Inflammatory macrophage treated with lipopolysaccharide for 1 hour (primary cell): ENCODE measurements around the gene TEX51.

Experiments used
- DNase-seq, 2 donors: peaks; one replicate each; pipeline ENCODE4 v3.0.0-alpha.2; 2020 to 2022

Gene TEX51

GRCh38 chr2:126894082-126894481, 4.6 kb upstream of the TEX51 start:
- DNase-seq: no peak

DNA sequence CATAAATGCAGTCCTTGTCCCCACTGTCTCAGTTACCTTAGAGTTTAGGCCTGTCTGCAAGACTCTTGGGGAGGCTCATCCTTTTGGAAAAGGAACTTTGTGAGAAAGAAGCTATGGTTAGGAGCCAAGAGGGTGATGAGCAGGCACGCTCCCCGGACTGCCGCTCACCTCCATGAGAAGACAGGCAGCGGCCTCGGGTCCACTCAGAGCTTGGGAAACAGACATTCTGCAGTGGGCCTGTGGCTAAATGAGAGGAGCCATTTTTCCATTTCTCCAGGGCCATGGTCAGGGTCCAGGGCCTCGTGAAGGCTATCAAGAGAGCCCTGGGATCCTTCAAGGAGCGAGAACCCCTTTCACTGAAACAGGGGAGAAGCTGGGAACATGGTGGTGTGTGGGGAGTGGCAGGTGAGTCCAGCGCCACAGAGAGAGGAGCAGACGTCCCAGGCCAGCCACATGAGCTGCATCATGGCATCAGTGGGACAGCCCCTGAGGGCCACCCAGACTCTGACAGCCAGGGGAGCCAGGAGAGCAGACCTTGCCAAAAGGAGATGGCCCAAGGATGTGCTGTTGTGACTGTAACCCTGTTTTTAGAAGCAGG, 4.0 kb upstream of the TEX51 start:
- no peak for DNase-seq

DNA sequence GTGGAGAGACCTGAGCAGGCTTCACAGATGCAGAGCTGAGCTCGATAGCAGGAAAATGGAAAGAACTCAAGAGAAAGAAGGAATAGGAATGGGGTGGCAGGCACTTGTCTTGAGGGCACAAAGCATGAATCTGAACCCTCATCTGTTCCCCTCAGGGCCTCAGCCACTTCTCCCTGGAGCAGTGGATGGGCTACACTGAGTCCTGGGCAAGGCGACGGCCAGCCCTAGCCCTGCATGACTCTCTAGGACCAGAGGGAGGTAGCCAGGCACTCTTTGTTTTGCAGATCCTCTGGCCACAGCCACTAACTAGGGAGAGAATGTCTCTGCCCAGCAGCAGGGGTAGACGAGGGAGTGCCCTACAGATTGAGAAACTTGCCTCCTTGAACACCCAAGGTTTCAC, 3.4 kb upstream of the TEX51 start:
- DNase-seq: no peak

DNA sequence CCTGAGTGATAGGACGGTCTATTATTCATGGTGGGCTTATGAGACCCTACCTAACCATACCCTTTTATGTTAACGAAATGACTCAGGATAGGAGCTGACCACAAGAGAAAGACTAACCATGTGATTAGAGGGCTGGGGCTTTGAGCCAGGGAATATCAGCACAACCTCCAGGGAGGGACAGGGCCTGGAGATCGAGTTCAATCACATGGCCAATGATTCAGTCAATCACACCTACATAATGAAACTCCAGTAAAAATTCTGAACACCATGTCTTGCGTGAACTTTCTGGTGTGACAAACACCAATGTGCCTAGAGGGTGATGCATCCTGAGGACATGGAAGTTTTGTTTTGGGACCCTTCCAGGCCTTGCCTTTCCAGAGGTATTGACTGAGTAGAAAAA, 2.2 kb upstream of the TEX51 start:
- DNase-seq: no peak

DNA sequence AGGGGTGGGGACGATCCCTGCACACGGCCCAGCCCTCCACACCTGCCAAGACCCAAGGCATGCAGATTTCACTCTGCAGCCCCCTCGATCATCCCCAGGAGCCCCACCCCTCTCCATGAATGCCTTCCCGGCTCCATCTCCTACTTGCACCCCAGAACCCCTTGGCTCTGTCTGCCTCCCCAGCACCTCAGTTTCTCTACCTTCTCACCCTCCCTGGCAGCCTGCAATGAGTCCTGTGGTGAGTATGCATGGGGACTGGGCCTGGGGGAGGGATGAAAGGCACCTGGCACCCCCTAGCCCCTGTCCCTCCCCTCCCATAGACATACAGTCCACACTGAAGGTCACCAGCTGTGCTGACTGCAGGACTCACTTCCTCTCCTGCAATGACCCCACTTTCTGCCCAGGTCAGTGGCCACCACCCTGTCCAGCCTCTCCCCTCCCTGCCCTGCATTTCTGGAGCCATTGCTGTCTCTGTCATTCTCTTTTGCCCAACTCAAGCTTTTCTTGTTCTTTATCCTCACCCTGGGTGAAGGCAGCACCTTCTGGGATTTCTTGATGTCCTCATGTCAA, 1.0 kb downstream of the TEX51 start:
- no peak for DNase-seq

GRCh38 chr2:126900646-126901319, 2.1 kb downstream of the TEX51 start:
- DNase-seq: no peak

DNA sequence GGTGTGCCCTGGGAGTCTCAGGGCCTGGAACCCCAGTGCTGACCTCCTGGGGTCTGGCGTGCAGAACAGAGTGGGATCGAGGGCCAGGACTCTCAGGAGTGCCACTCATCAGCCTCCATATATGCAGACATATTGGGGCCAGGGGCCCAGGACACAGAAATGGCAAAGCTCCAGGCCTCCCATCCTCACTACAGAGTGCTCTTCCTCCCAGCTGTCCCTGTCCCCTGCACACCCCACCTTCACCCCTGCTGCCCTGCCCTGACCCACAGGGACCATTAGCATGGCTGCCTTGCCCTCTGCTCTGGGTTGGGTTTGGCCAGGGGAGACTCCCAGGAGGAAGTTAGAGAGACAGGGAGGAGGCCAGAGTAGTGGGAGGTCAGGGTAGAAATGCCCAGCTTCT, 2.8 kb downstream of the TEX51 start:
- no peak for DNase-seq

- DNase-seq: no peak
These were observed 3.6 kb downstream of the TEX51 start for GRCh38 chr2:126902152-126902835.

- DNase-seq: no peak
These were observed 4.2 kb downstream of the TEX51 start for GRCh38 chr2:126902859-126903258.

DNA sequence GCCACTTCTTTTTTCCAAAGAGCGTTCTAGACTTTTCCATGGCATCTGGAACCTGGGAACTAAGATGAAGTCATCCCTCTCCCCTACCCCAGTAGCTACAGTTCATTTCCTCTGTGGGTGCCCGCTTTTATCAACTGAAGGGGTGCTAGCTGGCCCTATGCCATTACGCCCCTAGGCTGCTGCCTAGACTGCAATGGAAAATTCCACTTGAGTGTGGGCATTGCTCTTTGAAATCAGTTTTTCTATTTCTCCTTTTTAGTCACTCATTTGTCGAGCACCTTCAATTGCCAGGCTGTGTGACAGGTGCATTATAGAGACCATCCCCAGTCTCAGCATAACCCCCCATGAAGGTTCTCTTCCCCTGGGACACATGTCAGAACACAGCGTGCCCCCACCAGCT, 7.3 kb downstream of the TEX51 start:
- DNase-seq: no peak

DNA sequence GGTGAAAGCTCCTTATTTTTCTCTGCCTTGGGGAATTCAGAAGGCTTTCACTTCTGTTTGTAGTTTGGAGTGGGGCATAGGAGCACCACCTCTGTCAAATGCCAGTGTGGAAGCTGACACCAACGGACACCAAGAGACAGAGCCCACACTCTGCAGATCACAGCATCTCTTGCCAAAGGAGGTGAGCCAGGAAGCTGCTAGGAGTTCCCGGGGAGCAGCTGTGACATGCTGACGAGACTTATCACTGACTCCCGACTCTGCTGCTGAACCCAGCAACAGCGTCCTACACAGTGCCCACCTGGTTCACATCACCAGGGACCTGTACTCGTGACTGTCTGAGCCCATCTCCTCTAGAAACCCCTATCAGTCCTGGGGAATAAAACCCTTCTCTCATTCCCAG, 8.1 kb downstream of the TEX51 start:
- no peak for DNase-seq

- no peak for DNase-seq
These were observed 9.0 kb downstream of the TEX51 start for GRCh38 chr2:126907671-126908070.

DNA sequence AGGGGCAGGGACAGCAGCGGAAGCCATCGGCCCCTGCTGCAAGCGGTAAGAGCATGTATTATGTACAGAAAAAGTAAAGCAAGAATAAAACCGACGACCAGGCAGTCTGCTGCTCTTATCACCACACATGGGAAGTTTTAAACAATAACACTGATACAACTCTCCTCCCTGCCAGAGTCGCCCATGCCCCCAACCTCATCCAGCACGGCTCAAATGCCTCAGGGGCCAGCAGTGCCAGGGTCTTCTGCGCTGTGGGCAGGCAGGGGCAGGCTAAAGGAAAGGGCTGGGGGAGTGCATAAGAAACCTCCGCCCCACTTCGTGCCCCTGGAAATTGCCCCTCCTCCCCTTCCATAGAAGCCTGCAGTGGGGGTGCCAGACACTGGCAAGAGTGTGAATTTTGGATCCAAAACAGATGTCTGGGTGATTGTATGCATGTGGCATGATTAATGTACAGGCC, 10.1 kb downstream of the TEX51 start:
- DNase-seq: no peak

DNA sequence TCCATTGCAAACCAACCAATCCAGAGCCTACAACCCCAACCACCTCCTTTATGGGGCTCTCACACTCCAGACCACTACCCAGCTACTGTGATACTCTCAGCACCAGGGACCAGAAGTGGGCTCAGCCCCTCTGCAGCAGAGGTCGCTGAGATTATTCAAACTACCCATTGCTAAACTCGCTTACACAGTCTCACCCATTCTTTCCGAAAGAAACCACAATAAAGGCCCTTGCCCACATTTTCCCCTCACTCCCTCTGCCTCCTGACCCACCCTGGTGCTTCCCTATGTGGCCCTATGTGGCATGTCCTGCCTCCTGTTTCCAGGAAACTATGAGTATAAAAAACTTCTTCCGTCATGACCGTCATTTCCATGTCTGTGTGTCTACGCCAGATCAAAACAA, 10.7 kb downstream of the TEX51 start:
- no peak for DNase-seq

GRCh38 chr2:126909781-126910180, 11.1 kb downstream of the TEX51 start:
- DNase-seq: no peak

GRCh38 chr2:126910637-126911036, 11.9 kb downstream of the TEX51 start:
- DNase-seq: no peak

DNA sequence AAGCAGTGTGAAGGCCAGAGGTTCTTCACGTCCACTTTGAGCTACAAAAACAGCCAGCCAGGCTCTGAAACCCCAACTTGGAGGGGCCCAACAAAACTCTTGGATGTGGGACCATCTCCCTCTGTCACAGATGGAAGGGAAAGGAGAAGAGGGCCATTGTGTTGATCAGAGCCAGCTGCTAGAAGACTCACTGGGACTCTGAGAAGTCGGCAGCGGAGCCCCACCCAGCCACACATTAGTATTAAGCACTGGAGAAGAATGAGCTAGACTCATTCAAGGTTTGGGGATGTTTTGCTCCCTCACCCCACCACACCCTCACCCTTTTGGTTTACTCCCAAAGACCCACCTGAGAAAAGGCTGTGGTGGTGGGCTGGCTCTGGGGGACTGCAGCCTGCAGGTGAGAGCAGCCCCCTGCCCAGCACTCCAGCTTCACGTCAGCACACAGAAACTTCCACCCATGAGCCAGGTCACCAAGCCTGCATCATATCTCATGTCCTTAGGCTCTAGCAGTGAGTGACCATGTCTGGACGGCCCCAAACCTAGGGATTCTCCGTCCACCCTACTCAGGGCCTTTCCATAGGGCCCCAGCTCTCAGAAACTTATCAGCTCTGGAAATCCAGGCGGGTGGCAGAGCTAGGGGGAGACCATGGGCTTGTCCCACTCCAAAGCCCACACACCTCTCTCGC, 12.6 kb downstream of the TEX51 start:
- DNase-seq: no peak

DNA sequence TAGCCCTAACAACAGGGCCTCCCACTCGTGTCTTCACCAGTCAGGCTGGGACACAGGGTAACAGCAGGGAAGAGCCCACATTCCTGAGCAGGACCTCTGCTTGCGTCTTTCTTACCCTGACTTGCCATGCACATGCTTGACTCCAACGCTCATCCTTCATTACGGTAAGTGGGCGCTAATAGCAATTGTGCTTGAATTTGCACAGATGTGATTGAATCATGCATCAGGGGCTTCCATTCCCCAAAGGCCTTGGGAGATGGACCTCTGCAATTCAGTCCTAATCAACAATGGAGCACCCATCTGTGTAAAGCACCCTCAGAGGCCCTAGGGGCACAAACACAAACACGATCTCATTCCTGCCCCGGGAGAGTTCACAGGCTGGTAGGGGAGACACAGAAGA, 13.5 kb downstream of the TEX51 start:
- no peak for DNase-seq

DNA sequence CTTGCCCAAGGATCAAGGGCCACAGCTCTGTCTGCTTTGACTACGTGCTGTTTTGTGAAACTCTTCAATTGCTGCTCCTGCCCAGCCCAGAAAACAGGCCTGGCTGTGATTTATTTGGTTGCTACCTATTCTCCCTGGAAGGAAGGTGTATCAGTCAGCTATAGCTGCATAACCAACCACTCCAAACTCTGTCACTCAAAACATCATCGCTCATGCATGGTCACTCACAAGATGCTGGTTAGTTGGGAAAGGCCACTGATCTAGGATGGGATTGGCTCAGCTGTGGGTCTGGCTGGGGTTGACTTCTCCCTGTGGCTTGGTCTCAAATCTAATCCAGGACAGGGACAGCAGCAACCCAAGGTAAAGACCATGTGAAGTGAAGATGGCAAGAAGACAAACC, 14.6 kb downstream of the TEX51 start:
- no peak for DNase-seq

DNA sequence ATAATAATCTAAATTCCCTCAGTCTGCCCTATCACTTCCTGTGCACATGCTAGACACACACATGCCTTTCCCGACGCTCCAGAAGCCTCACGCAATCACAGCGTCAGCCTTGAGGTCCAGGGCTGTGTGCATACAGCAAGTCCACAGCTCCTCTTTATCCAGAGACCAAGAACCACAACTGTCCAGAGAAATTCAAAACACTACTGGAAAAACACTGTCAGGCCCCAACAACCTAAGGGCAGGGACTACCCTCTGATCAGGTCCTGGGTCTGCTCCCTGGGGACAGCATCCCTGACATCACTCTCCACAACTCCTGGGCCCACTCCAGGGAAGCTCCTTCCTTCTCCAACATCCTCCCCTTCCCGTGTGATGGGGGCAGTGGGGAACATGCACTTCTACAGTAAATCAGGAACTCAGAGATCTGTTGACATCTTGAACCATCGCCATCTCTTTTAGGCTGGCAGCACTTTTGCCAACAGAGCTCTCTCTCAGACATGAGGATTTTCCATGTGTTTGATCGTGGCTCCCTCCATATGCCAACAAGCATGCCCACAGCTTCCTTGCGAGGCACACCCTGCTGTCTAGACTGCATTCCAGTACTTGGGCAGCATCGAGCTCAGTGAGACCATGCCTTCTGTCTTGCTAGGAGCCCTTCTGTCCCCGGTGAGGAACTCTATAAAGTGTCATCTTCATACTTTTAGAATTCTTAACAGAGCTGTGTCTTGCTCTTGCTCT, 15.4 kb downstream of the TEX51 start:
- DNase-seq: no peak

DNA sequence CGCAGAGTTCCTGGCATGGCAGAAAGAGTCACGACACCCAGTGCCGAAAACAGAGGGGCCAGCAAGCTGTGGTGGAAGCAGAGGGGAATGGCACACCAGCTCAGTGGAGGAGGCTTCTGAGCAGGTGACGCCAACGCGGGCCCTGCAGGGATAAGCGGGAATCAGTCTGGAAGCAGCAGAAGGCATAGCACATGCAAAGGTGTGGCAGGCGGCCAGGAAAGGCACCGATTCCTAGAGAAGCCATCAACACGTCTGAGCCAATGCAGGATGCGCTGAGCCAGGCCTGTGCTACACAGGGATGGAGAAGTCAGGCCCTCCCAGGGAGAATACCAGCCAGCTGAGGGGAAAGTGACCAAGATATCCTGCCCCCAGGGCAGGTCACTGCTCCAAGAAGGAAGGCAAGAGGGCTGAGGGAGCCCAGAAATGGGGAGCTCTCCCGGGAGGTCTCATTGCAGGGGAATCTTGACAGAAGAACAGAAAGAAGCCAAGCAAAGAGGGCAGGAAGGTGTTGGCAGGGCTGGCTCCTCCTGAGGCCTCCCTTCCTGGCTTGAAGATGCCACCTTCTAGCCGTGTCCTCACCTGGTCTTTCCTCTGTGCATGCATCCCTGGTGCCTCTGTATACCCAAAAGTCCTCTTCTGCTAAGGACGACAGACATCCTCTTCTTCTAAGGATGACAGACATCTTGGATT, 16.3 kb downstream of the TEX51 start:
- DNase-seq: no peak

- no peak for DNase-seq
These were observed 17.2 kb downstream of the TEX51 start for GRCh38 chr2:126915903-126916302.
